ENCODE results near the gene RUBCNL. TPM values are rescaled to one million over a fixed set of nuclear protein-coding genes. Genes with fewer than 3 reads are reported as not detected.

Gene RUBCNL
- total RNA-seq, 4 donors from 2014 or later: 0.42 to 0.78 TPM; not detected in 2

GRCh38 chr13:46341112-46341711 is 45.8 kb downstream of the RUBCNL start:
- no peak for DNase-seq
- no peak overlapping the region for H3K4me3 ChIP-seq
- intact Hi-C loops (cut with DNase I; ENCODE audit: low total_unique reads) (no loop called here), in situ Hi-C loops (cut with MboI; ENCODE audit: low sequenced_read_pairs in 4 of 4) (no loop called here)
- no peak overlapping the region for H3K27ac ChIP-seq
- no peaks in the 10 kb centered on the region for H3K4me1 ChIP-seq
- no peaks in the 10 kb centered on the region for H3K27me3 ChIP-seq
- no peaks in the 10 kb centered on the region for H3K9me3 ChIP-seq
- TF ChIP-seq CTCF (IDR thresholded peaks at IDR 0.05 in 4 of 5, conservative IDR thresholded peaks at IDR 0.05 in 1 of 5) (no peak), POLR2A (IDR thresholded peaks at IDR 0.05) (no peak)
- ATAC-seq: no peak
- H3K36me3 ChIP-seq: no peaks in the 10 kb centered on the region

GRCh38 chr13:46340631-46341111 is 46.4 kb downstream of the RUBCNL start:
- Histone ChIP-seq H3K27me3 (no peaks in the 10 kb centered on the region), H3K27ac (no peak overlapping the region), H3K36me3 (no peaks in the 10 kb centered on the region), H3K4me3 (no peak overlapping the region), H3K4me1 (no peaks in the 10 kb centered on the region), H3K9me3 (no peaks in the 10 kb centered on the region)
- intact Hi-C loops (cut with DNase I; ENCODE audit: low total_unique reads) (no loop called here), in situ Hi-C loops (cut with MboI; ENCODE audit: low sequenced_read_pairs in 4 of 4) (no loop called here)
- TF ChIP-seq POLR2A (IDR thresholded peaks at IDR 0.05): no peak
- TF ChIP-seq CTCF (IDR thresholded peaks at IDR 0.05 in 4 of 5, conservative IDR thresholded peaks at IDR 0.05 in 1 of 5): no peak
- ATAC-seq (no peak), DNase-seq (no peak)

- Histone ChIP-seq H3K27me3 (no peaks in the 10 kb centered on the region), H3K4me3 (no peak overlapping the region), H3K4me1 (no peaks in the 10 kb centered on the region), H3K36me3 (no peaks in the 10 kb centered on the region), H3K9me3 (no peaks in the 10 kb centered on the region), H3K27ac (no peak overlapping the region)
- TF ChIP-seq CTCF (IDR thresholded peaks at IDR 0.05 in 4 of 5, conservative IDR thresholded peaks at IDR 0.05 in 1 of 5) (no peak), POLR2A (IDR thresholded peaks at IDR 0.05) (no peak)
- ATAC-seq (no peak), DNase-seq (no peak)
- intact Hi-C loops (cut with DNase I; ENCODE audit: low total_unique reads): no loop called here
- in situ Hi-C loops (cut with MboI; ENCODE audit: low sequenced_read_pairs in 4 of 4): no loop called here
Observed at GRCh38 chr13:46340011-46340410, 47.0 kb downstream of the RUBCNL start.

- ATAC-seq: no peak
Observed at GRCh38 chr13:46339035-46339666, 47.9 kb downstream of the RUBCNL start.

More at GRCh38 chr13:46339035-46339666, 47.9 kb downstream of the RUBCNL start:
- no peak for TF ChIP-seq POLR2A (IDR thresholded peaks at IDR 0.05)
- TF ChIP-seq CTCF (IDR thresholded peaks at IDR 0.05 in 4 of 5, conservative IDR thresholded peaks at IDR 0.05 in 1 of 5): no peak
- Histone ChIP-seq H3K4me1 (no peaks in the 10 kb centered on the region), H3K9me3 (no peaks in the 10 kb centered on the region), H3K27me3 (no peaks in the 10 kb centered on the region), H3K4me3 (no peak overlapping the region), H3K36me3 (no peaks in the 10 kb centered on the region), H3K27ac (no peak overlapping the region)
- in situ Hi-C loops (cut with MboI; ENCODE audit: low sequenced_read_pairs in 4 of 4): no loop called here
- intact Hi-C loops (cut with DNase I; ENCODE audit: low total_unique reads): no loop called here
- peak; percentile 5 to 31 for DNase-seq

Measured in gastrocnemius medialis (tissue), 4 donors.